Stimulated activated CD4-positive, alpha-beta T cell treated with anti-CD3 and anti-CD28 coated beads, Interleukin-1b, Interleukin-23, amount 100 ng/mL, for 4 hours (primary cell): ENCODE results near the gene WDR19.

Experiments used
- DNase-seq, 2 donors: peaks; one replicate each; pipeline ENCODE4 v3.0.0-alpha.2; 2020; ENCODE audit warnings: low read depth in 2 of 2

The WDR19 gene

DNA sequence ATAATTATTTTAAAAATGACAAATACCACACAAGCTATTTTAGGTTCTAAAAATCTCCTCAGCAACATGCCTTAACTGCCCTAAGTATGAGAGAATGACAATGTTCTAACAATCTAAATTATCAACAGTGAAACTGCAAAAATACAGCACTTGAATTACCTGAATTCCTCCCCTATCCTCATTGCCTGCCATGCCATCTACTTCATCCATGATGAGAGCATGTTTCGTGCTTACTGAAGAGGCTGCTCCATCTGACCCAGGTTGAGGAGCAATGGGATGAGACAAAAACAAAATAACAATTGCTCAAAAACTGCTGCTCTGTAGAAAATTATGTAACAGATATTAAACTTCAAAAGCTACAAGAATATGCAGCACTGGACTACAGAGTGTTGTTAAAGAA is 120.6 kb downstream of the WDR19 start:
- no peak for DNase-seq

DNA sequence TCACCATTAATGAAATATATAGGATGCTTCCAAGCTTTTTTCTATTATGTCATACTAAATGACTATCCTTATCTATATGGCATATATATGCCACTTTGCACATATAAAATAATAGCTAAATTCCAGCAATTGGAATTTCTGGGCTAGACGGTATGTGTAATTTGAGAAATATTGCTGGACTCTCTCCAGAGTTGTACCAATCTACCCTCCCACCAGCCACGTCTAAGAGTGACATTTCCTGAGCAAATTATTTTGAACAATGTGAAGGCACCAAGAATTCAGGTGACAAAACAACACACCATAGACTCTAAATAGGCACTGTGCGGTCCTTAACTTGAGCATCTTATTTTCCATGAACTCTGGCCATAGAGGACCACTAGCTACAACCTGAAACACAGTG is 121.5 kb downstream of the WDR19 start:
- DNase-seq = no peak

- no peak for DNase-seq
These were observed 122.3 kb downstream of the WDR19 start for GRCh38 chr4:39304651-39305050.

DNA sequence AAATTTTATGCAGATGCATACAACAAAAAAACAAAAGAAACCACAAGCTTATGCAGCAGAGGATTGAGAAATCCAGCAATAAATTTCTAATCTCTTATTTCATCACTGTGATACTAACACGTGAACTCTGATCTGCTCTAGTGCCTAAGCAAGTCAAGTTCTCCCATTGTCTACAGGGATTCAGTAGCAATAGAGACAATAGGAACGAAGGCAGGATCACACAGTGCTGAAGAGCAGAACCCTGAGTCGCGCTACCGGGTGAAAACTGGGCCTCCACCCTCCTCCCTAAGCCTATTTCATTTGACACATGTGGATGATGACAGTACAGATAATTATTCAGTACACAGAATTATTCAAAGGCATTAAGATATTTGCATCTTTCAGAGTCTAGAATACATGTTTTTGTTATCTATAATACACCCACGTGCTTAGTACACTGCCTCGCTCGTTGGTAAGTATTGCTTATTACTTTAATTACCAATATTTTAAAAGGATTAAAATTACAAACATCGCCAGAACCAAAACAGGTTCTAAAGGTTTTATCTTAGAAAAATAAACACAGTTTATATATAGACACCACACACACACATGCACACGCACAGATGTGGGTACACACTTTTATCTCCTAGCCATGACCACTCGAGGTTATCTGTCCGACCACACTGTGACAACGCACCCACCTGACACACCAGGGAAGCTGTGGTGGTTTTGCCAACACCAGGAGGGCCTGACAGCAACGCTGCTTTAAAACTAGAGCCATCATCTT is 123.8 kb downstream of the WDR19 start:
- no peak for DNase-seq

DNA sequence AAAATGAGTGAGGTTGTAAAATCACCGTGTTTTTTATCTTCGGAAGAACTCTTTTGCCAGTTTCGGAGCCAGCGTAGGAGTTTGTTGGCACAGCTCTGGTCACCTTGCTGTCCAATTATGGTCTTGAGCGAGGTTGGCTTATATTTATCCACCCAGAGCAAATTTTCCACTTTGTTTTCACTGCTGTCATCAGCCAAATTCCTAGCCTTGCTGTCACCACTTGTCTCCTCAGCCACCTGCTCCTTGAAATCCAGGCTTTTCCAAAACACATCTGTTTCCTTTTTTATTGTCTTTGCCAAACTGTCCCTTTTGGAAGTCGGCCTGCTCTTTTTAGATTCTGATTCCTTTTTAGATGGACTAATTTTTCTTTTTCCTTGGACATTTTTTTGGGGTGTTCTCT is 126.3 kb downstream of the WDR19 start:
- no peak for DNase-seq

- DNase-seq = no peak
These were observed 130.5 kb downstream of the WDR19 start for GRCh38 chr4:39312816-39313215.

GRCh38 chr4:39319676-39320075 is 137.3 kb downstream of the WDR19 start:
- DNase-seq = no peak

- DNase-seq = no peak
These were observed 138.2 kb downstream of the WDR19 start for GRCh38 chr4:39320381-39321115.

DNA sequence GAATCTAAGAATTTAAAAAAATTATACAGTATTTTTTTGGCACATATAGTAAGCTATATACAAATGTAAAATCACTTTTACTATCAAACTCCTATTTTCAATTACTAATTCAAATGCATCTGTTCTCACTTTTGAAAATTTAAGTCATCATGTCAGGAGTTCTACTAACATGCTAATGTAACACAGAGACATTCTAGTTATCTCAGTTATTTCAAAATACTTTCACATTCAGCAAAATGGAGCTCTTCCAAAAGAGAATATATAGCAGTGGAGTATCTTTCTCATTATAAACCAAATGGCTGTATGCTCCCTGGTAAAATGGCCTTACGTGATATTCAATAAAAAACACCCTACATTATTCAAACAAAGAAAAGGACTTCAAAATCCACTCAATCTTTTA is 141.5 kb downstream of the WDR19 start:
- DNase-seq = no peak

DNA sequence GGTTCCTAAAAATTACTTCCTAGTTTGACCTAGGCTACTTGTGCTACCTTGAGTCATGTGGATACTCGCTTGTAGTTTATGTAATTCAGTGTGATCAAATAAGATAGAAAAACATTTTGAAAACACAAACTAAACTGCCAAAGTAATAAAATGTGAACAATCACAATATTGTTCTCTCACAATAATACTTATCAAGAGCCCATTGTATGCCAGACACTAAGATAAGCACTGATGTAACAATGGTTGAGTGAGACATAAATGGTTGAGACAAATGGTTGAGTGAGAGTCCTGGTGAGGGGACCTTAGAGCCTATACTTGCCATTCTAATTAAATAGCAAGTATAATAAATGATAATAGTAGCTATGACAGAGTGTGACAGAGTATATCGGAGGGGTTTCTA is 142.1 kb downstream of the WDR19 start:
- DNase-seq = no peak

DNA sequence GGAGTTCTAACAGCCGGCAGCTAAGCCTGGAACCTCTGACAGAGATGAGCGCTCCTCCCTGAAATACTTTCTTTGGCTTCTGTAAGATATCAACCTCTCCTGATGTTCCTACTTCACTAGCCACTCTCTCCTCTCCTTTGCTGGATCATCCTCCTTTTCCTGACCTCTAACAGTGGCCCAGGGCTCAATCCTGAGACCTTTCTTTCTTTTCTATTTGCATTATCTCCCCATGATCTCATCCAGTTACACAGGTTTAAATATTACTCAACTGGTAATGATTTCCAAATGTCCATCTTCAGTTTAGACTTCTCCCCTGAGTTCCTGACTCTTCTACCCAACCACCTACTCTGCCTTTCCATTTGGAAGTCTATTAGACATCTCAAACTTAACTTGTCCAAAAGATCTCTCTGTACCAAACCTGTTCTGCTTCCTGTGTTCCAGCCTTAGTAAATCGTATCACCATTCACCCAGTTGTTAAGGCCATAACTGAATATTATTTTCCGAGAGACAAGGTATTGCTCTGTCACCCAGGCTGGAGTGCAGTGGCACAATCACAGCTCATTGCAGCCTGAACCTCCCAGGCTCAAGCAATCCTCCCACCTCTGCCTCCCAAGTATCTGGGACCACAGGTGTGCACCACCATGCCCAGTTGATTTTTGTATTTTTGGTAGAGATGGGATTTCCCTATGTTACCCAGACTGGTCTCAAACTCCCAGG is 142.7 kb downstream of the WDR19 start:
- DNase-seq = no peak

GRCh38 chr4:39326468-39326977 is 144.2 kb downstream of the WDR19 start:
- no peak for DNase-seq

DNA sequence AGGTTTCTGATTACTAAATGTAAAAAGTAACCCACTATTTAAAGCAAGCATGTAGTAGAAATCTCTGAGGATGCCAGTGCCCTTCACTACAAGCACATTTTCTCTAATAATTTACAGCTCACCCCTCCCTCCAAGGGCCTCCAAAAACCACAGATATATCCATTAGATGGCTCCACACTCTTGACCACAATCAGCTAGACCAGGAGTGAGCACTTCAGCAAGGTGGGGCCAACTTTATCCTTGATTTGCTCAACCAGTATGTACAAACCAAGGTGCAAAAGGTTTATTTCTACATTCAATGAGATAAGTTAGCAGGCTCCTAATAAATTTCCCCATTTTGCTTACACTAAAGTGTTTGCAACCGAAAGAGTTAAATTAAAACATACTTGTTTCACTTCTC is 148.0 kb downstream of the WDR19 start:
- DNase-seq = no peak

- no peak for DNase-seq
These were observed 148.9 kb downstream of the WDR19 start for GRCh38 chr4:39331191-39331590.
